Measurements from ENCODE around the gene VWA8.

GRCh38 chr13:41858780-41859179 is 102.1 kb downstream of the VWA8 start:
- no peak for TF ChIP-seq EZH2 (IDR thresholded peaks at IDR 0.05; ENCODE audit: low read depth, unreplicated experiment)
- TF ChIP-seq, protein P1, sequence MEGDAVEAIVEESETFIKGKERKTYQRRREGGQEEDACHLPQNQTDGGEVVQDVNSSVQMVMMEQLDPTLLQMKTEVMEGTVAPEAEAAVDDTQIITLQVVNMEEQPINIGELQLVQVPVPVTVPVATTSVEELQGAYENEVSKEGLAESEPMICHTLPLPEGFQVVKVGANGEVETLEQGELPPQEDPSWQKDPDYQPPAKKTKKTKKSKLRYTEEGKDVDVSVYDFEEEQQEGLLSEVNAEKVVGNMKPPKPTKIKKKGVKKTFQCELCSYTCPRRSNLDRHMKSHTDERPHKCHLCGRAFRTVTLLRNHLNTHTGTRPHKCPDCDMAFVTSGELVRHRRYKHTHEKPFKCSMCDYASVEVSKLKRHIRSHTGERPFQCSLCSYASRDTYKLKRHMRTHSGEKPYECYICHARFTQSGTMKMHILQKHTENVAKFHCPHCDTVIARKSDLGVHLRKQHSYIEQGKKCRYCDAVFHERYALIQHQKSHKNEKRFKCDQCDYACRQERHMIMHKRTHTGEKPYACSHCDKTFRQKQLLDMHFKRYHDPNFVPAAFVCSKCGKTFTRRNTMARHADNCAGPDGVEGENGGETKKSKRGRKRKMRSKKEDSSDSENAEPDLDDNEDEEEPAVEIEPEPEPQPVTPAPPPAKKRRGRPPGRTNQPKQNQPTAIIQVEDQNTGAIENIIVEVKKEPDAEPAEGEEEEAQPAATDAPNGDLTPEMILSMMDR (conservative IDR thresholded peaks at IDR 0.05; ENCODE audit: low read depth in 2 of 2), result no peak
- TF ChIP-seq JUNB (IDR thresholded peaks at IDR 0.05; ENCODE audit: unreplicated experiment), result no peak
- no peak for TF ChIP-seq POLR2AphosphoS5 (IDR thresholded peaks at IDR 0.05; ENCODE audit: low read depth)
- TF ChIP-seq, protein P2, sequence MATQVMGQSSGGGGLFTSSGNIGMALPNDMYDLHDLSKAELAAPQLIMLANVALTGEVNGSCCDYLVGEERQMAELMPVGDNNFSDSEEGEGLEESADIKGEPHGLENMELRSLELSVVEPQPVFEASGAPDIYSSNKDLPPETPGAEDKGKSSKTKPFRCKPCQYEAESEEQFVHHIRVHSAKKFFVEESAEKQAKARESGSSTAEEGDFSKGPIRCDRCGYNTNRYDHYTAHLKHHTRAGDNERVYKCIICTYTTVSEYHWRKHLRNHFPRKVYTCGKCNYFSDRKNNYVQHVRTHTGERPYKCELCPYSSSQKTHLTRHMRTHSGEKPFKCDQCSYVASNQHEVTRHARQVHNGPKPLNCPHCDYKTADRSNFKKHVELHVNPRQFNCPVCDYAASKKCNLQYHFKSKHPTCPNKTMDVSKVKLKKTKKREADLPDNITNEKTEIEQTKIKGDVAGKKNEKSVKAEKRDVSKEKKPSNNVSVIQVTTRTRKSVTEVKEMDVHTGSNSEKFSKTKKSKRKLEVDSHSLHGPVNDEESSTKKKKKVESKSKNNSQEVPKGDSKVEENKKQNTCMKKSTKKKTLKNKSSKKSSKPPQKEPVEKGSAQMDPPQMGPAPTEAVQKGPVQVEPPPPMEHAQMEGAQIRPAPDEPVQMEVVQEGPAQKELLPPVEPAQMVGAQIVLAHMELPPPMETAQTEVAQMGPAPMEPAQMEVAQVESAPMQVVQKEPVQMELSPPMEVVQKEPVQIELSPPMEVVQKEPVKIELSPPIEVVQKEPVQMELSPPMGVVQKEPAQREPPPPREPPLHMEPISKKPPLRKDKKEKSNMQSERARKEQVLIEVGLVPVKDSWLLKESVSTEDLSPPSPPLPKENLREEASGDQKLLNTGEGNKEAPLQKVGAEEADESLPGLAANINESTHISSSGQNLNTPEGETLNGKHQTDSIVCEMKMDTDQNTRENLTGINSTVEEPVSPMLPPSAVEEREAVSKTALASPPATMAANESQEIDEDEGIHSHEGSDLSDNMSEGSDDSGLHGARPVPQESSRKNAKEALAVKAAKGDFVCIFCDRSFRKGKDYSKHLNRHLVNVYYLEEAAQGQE (IDR thresholded peaks at IDR 0.05; ENCODE audit: unreplicated experiment), result no peak
- no peak for TF ChIP-seq STAT1 (IDR thresholded peaks at IDR 0.05; ENCODE audit: unreplicated experiment)

Measured in GM23338 (cell line).